NCI-H2107 treated with DMSO at 0.1 percent for 48 hours (cell line): ENCODE results near the gene GLRA1.
A peak's percentile ranks its signal among the peaks of the same experiment; 100 is the strongest.
"Not testable (repeated sequence)": the region's sequence is repeated elsewhere in the genome, so short reads cannot be mapped to it uniquely, and the experiment has no call there.

Source experiments
- DNase-seq: peaks from one replicate; lab custom pipeline; 2025; ENCODE audit not compliant: unreplicated experiment; lab: John Stamatoyannopoulos, UW

The GLRA1 gene

DNA sequence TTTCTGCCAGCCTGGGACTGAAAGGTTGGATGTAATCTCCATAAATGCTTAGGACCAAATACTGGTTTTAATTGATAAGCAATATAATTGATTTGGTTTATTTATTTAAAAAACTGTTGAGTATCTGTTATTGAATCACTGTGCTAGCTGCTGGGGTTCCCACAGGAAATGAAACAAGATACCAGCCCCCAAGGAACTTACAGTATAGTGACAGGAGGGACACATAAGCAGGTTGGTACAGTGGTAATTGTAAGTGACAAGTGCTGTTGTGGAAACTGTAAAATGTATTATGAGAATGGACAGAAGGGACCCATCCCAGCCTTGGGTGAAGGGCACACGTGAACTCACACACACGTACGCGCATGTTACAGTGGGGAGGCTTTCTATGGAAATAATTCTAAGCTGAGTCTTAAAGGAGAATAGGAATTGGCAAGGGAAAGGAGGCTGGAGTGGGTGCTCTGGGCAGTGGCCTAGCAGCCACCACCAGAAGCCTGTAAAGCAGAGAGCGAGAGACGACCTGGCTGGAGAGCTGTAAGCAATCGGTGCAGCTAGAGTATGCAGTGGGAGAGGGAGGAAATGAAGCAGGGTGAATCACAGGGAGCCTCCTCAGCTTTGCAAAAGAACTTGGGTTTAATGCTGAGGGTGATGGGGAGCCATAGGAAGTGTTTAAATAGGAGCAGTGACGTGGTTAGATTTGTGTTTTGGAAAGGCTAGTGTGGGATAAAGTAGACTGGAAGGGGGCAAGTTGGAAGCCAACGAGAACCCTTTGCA lies 39.3 kb downstream of the GLRA1 start:
- DNase-seq, result no peak

DNA sequence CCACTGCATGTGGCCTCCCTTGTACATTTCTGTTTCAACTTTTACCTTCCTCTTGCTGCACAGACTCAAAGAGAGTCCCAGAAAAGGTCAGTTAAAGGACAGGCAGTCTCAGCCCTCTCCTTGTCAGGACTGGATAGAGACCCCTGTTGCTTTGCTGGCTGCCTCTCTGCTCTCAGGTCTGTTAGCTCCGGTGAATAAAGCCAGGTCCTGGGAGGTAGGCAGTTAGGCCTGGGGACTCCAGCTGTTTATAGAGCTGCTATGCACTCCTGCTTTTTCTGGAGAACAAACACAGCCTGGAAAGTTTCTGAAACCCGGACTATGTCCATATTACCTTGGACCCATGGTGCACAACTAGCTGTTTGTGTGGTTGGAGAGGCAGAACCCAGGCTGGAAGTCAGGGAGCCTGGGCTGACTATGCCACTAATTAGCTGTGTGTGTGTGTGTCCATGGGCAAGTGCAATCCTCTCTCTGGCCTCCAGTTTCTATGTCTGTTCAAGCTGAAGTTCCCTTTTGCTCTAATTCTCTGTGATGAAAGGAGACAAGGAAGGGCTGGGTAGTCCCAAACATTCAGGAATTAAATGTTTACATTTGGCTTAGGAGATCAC lies 42.9 kb downstream of the GLRA1 start:
- no peak for DNase-seq

DNA sequence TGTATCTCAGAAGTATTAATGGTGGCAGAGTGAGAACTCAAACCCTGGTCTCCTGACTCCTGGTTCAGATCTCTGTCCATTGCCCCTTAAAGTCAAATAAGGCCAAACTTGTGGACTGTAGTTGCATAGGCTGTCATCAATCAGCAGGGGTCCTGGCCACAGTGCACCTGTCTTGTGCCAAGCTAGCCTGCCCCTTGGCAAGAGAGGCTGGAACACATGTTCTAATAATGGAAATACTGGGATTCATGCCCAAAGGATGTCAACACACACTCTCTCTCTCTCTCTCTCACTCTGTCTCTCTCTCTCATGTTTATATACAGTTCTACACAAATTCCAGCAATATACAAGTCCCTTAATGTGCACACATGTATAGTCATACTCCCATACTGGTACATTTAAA lies 44.3 kb downstream of the GLRA1 start:
- DNase-seq, result no peak

DNA sequence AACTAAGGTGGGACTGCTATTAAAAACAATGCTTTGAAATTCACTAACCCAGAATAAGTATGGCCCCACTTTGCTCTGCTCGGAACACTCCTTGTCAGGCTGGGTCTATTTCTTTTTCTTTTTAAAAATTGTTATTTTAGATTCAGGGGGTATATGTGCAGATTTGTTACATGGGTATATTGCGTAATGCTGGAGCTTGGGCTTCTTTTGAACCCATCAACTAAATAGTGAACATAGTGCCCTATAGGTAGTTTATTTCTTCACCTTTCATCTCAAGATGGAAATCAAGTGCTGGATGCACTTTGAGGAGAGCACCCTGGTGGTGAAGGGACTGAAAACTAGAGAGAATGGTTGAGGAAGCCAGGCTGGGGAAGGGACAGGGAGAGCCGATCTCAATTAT lies 51.0 kb downstream of the GLRA1 start:
- no peak for DNase-seq

DNA sequence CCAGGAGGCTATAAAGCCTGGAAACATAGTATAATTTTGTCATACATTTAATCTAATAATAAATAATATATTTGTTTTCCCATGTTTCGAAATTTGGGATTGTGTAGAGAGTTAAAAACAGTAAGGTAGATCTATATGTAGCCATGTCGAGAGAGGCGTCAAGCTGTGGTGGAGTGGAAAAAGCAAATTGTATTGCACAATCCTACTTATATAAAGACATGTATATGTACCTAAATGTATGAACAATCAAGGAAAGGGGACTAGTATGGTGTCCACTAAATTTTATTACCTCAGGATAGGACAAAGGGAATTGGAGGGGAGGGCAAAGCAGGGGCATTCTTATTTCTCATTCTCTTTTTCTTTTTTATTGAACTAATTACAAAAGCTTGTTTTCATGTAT lies 52.0 kb downstream of the GLRA1 start:
- no peak for DNase-seq

DNA sequence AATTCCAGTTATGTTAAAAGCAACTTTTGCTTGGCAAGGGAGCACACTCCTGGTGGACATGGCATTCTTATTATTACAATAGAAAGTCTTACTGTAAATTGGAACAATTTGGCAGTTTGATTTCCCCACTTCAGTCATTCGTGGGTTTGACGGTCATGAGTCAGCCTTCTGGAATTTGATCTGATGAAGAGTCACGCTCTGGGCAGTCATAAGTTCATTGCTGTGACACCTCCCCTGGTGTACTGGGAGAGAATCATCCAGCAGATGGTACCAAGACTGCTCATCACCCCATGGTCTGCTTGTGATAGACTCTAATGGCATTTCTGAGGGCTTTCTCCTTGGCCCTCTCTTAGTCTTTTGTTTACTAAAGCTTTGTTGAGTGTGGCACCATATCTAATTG lies 53.8 kb downstream of the GLRA1 start:
- no peak for DNase-seq

DNA sequence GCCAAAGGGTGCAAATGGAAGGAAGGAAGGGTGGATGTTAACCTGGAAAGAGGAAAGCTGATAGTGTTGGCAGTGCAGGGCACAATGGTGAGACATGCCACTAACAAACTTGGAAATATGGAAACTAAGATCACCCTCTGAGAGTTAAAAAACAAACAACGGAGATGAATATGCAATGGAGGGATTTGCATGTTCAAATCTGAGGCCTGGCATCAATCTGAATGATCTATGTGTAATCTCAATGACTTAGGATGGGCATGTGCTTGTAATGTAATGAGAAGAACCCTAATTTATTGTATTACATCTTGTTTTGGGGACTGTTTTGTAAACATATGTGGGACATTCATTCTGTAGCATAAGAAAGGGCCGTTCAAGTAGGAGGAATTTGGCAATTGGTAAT lies 54.4 kb downstream of the GLRA1 start:
- DNase-seq, result no peak

DNA sequence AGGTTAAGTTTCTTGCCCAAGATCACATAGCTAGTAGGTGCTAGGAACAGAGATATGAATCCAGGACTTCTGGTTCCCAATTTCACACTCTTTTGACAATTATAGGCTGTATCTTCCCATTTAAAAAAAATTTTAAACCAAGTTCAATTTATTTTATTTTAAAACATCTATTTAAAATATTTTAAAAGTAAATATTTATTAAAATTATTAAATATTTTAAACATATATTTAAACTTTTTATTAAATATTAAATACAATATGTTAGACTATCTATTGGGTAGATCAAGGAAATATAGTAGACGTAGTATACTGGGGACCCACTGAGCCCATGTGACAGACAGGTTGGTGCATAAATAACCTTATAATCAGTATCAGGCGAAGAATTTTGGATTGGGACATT lies 54.8 kb downstream of the GLRA1 start:
- no peak for DNase-seq

DNA sequence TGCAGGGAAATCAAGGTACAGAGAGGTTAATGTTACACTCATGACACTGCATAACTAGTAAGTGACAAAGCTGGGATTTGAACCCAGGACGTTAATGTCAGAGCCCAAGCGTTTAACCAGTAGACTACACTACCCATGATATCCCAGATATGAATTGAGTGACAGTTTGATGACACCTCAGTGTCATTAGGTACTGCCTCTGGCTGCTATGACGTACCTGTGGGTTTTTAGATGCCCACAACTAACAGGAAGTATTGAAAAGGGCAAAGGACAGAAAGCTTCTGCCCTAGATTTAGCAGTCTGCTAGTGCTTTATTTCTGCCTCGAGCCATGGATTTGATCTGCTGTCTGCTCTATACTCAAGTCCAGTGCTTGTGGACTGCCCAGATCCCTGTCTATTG lies 56.2 kb downstream of the GLRA1 start:
- no peak for DNase-seq

DNA sequence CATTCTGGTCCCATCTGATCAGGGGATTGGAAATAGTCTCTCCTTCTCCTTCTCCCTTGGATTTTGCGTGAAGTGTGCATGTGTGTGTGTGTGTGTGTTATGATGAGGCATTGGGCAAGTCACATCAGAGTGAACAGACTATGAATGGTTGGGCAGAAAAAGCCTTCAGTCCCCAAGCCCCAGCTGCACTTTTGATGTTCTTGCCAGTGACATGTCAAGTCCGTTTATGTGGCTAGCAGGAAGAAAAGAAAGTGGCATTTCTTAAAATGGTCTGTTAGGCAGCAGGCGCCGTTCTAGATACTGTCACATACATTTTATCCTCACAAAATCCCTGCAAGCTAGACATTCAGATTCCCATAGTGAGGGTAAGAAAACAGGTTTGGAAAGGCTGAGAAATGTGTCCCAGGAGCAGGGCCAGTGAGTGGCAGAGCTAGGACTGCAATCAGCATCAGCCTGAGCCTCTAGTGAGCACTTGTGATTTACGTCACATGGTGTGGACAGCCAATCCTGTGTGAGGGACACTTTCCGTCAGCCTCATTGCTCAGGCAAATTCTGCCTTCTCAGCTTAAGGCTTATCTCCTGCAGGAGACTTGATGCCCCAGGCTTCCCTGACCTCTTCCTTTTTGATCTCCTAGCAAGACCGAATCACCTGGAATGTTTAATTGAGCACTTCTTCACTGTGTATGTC lies 60.4 kb downstream of the GLRA1 start:
- no peak for DNase-seq

DNA sequence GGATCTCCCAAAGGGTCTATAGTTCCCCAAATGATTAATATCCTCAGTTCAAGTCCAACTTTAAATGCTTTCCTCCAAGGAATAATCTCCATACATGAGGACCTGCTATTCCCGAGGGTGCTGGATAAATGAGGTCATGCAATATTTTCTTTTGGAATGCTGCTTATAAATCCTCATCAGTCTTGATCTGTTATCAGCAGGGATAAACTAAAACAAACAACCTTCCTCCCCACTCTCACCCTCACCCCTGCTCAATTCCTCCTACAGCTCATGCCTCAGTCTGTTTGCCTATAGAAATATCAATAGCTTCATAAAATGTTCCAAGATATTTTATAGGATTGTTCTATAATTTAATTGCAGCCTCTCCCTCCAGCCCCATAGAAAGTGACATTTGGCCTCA lies 61.1 kb downstream of the GLRA1 start:
- DNase-seq, result no peak

DNA sequence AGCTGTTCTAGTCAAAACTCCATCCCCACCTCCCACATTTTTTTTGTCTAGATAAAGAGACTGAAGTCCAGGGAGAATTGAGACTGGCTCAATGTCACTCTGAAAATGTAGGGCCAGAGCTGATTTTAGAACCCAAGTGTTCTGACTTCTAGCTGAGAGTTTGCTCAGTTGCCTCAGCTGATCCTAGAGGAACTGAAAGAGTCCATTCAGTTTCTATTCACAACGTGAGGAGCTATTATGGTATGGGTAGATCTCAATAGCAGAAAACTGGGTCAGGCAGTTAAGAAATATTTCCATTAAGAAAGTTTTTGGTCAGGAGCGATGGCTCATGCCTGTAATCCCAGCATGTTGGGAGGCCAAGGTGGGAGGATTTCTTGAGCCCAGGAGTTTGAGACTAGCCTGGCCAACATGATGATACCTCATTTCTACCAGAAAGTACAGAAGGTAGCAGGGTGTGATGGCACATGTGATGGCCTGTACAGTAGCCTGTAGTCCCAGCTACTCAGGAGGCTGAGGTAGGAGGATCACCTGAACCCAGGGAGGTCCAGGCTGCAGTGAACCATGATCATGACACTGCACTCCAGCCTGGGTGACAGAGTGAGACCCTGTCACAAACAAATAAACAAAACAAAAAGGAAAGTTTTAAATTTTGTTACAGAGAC lies 61.7 kb downstream of the GLRA1 start:
- no peak for DNase-seq

DNA sequence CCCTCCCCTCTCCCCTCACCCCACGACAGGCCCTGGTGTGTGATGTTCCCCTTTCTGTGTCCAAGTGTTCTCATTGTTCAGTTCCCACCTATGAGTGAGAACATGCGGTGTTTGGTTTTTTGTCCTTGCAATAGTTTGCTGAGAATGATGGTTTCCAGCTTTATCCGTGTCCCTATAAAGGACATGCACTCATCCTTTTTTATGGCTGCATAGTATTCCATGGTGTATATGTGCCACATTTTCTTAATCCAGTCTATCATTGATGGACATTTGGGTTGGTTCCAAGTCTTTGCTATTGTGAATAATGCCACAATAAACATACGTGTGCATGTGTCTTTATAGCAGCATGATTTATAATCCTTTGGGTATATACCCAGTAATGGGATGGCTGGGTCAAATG lies 63.8 kb downstream of the GLRA1 start:
- DNase-seq, result not testable (repeated sequence)

DNA sequence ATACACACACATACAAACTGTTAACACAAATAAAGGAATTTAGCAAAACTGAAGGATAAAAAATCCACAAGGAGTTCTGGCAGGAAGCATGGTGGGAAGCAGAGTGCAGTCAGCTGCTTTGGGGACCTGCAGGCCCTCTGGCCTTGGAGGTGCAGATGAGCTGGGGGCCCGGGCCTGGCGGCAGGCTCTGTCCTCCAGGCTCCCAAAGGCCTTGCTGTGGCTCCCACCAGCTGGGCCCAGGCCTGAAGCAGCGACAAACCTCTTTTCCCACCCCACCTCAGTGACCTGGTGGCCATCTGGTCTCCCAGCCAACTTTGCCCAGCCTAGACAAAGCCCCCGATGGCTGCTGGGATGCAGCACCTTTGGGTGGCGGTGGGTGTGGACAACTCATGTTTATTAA lies 67.8 kb downstream of the GLRA1 start:
- no peak for DNase-seq

DNA sequence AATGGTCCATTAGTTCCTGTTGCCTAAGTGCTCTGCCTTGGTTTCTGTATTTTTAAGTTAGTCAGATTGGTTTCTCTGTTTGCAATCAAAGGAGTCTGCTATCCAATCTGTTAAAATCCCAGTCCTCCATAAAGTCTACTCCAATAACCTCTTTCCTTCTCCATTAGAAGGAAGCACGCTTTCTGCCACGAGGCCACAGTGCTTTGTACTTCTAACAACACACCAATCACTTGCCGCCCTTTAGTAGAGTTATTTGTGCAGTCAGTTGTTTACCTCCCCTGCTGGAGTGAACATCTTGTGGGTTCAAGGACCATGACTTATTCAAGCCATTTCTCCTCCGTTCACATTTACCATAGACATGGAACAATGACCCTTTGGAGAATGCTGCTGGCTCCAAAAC lies 69.0 kb downstream of the GLRA1 start:
- no peak for DNase-seq

DNA sequence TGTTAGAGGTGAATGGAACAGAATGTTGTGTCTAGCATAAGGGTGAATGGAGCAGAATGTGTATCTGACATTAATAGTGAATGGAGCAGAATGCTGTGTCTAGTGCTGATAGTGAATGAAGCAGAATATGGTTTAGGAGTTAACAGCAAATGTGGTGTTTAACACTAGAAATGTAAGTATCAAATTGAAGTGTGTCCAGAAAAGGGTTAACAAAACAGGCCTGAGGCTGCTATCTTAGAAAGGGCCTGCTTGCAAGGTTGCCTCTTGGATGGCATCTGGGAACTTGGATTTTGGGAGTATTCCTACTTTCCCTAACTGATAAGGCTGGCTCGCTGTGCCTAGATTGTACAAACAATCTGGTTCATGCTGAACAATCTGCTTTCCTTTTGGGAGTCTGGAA lies 76.8 kb downstream of the GLRA1 start:
- no peak for DNase-seq

DNA sequence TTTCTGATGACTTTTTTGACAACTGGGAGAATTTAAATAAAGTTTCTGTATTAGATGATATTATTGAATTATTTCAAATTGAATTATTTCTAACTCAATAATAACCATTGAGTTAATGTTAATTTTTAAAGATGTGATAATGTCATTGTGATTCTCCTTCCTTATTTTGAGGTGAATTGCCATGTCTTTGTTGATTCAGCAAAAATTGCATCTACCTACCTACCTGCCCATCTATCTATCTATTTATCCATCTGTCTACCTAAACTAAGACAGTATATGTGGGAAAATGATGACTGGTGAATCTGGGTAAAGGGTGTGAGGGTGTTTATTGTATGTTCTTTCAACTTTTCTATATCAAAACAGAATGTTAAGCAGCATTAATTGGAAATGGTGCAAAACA lies 77.9 kb downstream of the GLRA1 start:
- no peak for DNase-seq

DNA sequence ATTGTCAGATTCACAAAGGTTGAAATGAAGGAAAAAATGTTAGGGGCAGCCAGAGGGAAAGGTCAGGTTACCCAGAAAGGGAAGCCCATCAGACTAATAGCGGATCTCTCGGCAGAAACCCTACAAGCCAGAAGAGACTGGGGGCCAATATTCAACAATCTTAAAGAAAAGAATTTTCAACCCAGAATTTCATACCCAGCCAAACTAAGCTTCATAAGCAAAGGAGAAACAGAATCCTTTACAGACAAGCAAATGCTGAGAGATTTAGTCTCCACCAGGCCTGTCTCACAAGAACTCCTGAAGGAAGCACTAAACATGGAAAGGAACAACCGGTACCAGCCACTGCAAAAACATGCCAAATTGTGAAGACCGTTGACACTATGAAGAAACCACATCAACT lies 91.8 kb downstream of the GLRA1 start:
- not testable (repeated sequence) for DNase-seq

DNA sequence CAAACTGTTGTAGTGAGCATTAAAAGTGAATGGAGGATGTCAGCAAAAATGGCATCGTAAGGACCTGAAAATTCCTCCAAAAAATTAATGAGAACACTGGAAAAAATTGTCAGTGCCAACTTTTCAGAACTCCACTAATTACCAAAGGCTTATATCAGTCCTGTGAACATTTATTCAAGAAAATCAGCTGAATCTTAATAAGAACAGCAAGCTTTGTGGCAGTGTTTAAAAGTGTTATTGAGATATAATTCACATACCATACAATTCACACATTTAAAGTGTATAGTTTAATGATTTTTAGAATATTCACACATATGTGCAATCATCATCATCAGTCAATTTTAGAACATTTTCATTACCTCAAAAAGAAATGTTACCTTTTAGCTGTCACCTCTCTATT lies 95.3 kb downstream of the GLRA1 start:
- DNase-seq, result no peak

DNA sequence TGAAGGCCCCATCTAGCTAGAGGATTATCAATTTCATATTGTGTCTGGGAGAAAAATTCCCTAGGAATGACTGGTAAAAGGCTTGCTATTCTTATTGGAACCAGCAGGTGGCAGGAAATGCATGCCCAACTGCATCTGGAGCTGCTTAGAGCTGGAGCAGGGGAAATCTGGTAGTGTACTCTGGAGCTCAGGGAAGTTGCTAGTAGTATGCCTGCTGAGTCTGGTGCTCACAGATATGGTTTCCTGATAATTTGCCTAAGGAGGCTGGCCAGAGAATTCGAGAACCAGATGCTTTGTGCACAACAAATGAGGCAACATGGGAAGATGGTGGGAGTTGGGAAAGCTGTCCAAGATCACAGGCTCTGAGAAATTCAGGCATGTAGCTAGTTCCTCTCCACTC lies 99.2 kb downstream of the GLRA1 start:
- DNase-seq, result peak; percentile 55

DNA sequence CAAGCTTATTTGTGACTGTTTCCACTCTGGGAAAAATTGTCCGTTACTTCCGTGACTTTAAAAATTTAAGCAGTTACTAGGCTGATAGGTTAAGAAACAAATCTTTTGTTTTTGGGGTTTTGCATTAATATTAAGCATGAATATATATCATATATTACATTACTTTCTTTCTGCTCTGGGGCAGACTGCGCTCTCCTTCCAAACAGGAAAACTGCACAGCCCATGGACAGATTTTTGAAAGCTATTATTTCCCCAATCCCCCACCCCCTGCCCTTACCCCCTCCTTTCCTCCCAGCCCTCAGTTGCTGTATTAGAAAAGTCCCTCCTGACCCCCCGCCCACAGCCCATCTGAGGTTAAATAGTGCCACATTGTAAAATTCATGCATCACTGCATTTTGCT lies 102.5 kb downstream of the GLRA1 start:
- DNase-seq, result no peak

DNA sequence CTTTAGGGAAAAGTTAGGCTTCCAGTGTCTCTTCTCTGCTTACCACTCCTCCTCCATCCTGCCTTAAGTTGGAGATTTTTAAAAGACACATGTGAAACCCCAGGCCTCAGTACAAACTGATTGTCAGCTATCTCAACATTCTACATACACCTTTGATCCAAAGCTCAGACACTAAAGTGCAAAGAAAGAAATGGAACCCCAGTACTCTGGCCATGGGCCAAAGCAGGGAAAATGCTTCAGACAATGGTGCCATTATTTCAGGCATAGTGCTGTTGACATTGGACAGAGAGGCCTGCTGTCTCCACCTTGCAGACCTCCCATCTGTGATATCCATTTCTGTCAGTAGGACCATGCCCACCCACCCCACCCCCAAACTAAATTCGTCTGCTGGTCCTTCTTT lies 103.7 kb downstream of the GLRA1 start:
- DNase-seq, result no peak
